HTERT RPE-1 (cell line): Measurements from ENCODE around the gene FES.
"Not testable (repeated sequence)": the region's sequence is repeated elsewhere in the genome, so short reads cannot be mapped to it uniquely, and the experiment has no call there.

Experiments used
- in situ Hi-C: fragments of 300-500 bp; cut with MboI; formaldehyde crosslinking; loops from 4 replicates; pipeline ENCODE4 v1.14.3; 2020; ENCODE audit warnings: low sequenced_read_pairs

The FES gene

GRCh38 chr15:90860942-90861675, 23.2 kb upstream of the FES start:
- in situ Hi-C loops, result no loop called here

GRCh38 chr15:90862487-90862886, 21.8 kb upstream of the FES start:
- in situ Hi-C loops, result no loop called here

- in situ Hi-C loops, result no loop called here
Observed at GRCh38 chr15:90862964-90863778, 21.1 kb upstream of the FES start.

- in situ Hi-C loops, result no loop called here
Observed at GRCh38 chr15:90863987-90864386, 20.3 kb upstream of the FES start.

- in situ Hi-C loops, result no loop called here
Observed at GRCh38 chr15:90864507-90864906, 19.8 kb upstream of the FES start.

- in situ Hi-C loops, result no loop called here
Observed at GRCh38 chr15:90865702-90866101, 18.6 kb upstream of the FES start.

- in situ Hi-C loops, result no loop called here
Observed at GRCh38 chr15:90866161-90866715, 18.1 kb upstream of the FES start.

- in situ Hi-C loops, result no loop called here
Observed at GRCh38 chr15:90866800-90867199, 17.5 kb upstream of the FES start.

- in situ Hi-C loops, result no loop called here
Observed at GRCh38 chr15:90868261-90868689, 16.0 kb upstream of the FES start, which contains the start of gene FURIN. Gene FURIN (plus strand): TSS chr15:90868588. CDS start chr15:90875741, 7,153 bp downstream.

GRCh38 chr15:90869140-90869541, 15.2 kb upstream of the FES start:
- in situ Hi-C loops, result no loop called here

GRCh38 chr15:90869601-90870353, 14.5 kb upstream of the FES start:
- in situ Hi-C loops, result no loop called here

GRCh38 chr15:90870354-90871138, 13.8 kb upstream of the FES start:
- in situ Hi-C loops, result no loop called here

GRCh38 chr15:90871139-90871715, 13.1 kb upstream of the FES start:
- in situ Hi-C loops, result no loop called here

GRCh38 chr15:90871716-90872485, 12.4 kb upstream of the FES start:
- in situ Hi-C loops, result no loop called here

- in situ Hi-C loops, result no loop called here
Observed at GRCh38 chr15:90872486-90873184, 11.7 kb upstream of the FES start.

GRCh38 chr15:90873488-90873997, 10.8 kb upstream of the FES start:
- in situ Hi-C loops, result no loop called here

GRCh38 chr15:90873998-90874605, 10.2 kb upstream of the FES start:
- in situ Hi-C loops, result no loop called here

GRCh38 chr15:90874986-90875385, 9.3 kb upstream of the FES start:
- in situ Hi-C loops, result not testable (repeated sequence)
